ENCODE measurements around the gene FDXR. TPM values are rescaled to one million over a fixed set of nuclear protein-coding genes. Genes with fewer than 3 reads are reported as not detected.

FDXR gene
- polyA plus RNA-seq, 3 donors, result 2.5 to 7.3 (median 6.2) TPM

DNA sequence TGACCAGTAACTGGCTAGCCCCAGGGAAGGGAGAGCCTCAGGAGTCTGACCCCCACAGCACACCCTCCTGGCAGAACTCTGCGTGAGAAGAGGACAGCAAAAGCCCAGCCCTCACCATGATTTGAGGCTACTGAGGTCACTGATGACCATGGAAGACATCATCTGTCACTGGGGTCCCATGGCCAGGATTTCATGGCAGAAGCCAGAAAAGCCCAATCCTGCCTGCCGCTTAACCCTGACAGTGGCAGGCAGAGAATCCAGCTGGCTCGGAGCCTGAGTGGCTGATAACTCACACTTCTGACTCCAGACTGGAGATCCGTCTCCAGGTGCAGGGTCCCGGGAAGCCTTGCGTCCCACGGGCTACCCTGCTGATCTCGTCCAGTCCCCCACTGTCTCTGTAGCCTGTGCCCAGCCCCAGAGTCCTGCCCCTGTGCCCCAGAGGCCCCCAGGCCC is 30.6 kb downstream of the FDXR start:
- DNase-seq, result no peak
- Mint-ChIP-seq H3K36me3 (peaks cover 30% of the 10 kb centered on the region in 2 donors), H3K27ac (peak overlapping the region in 4 of 7 donors; percentile 5 to 79 (median 56)), H3K27me3 (ENCODE audit: low read depth in 3 of 3) (peaks cover 11 to 22% (median 17%) of the 10 kb centered on the region in 3 donors), H3K4me3 (peak overlapping the region; percentile 34 to 39), H3K9me3 (peaks cover 0 to 3% (median 0%) of the 10 kb centered on the region in 7 donors), H3K4me1 (peaks cover 27% of the 10 kb centered on the region)
- H4K20me1 ChIP-seq (ENCODE audit: insufficient read depth, low read length), result no peaks in the 10 kb centered on the region
- no peak overlapping the region for H3K27ac ChIP-seq (ENCODE audit: low read depth in 1 of 2, low read length in 2 of 2)
- intact Hi-C loops (cut with micrococcal nuclease), result no loop called here
- peak overlapping the region; percentile 81 for H3K4me2 ChIP-seq (replicated peaks; ENCODE audit: extremely low read depth, low read length, poor library complexity, severe bottlenecking)
- no peaks in the 10 kb centered on the region for H3K79me2 ChIP-seq (ENCODE audit: insufficient read depth, low read length)
- TF ChIP-seq, protein P1, sequence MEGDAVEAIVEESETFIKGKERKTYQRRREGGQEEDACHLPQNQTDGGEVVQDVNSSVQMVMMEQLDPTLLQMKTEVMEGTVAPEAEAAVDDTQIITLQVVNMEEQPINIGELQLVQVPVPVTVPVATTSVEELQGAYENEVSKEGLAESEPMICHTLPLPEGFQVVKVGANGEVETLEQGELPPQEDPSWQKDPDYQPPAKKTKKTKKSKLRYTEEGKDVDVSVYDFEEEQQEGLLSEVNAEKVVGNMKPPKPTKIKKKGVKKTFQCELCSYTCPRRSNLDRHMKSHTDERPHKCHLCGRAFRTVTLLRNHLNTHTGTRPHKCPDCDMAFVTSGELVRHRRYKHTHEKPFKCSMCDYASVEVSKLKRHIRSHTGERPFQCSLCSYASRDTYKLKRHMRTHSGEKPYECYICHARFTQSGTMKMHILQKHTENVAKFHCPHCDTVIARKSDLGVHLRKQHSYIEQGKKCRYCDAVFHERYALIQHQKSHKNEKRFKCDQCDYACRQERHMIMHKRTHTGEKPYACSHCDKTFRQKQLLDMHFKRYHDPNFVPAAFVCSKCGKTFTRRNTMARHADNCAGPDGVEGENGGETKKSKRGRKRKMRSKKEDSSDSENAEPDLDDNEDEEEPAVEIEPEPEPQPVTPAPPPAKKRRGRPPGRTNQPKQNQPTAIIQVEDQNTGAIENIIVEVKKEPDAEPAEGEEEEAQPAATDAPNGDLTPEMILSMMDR (IDR thresholded peaks at IDR 0.05), result no peak
- peak overlapping the region in 1 of 3 experiments; percentile 68 for H3K4me3 ChIP-seq (replicated peaks in 1 of 3; ENCODE audit: low read depth in 2 of 3, low read length in 3 of 3)
- H3K9ac ChIP-seq (ENCODE audit: insufficient read depth, low read length, poor library complexity, severe bottlenecking), result no peak overlapping the region
- H3K36me3 ChIP-seq (replicated peaks in 1 of 2; ENCODE audit: control insufficient read depth in 1 of 2, insufficient read depth in 2 of 2, low read length in 2 of 2), result peaks cover 17 to 25% of the 10 kb centered on the region in 2 donors
- peak overlapping the region; percentile 77 for H2AFZ ChIP-seq (ENCODE audit: insufficient read depth, low read depth, low read length, poor library complexity, severe bottlenecking)
- no peaks in the 10 kb centered on the region for H3K9me3 ChIP-seq (replicated peaks in 1 of 2; ENCODE audit: control insufficient read depth in 1 of 2, insufficient read depth in 1 of 2, low read length in 2 of 2)
- WGBS (ENCODE audit: insufficient coverage), result 96% methylated on average over 3 of the region's 8 CpGs
- H3K4me1 ChIP-seq (ENCODE audit: control insufficient read depth in 1 of 2, insufficient read depth in 2 of 2, low read length in 2 of 2), result peaks cover 23 to 38% of the 10 kb centered on the region in 2 donors
- H3K27me3 ChIP-seq (ENCODE audit: control insufficient read depth in 2 of 2, insufficient read depth in 2 of 2, low read length in 2 of 2), result peaks cover 0 to 10% of the 10 kb centered on the region in 2 donors

DNA sequence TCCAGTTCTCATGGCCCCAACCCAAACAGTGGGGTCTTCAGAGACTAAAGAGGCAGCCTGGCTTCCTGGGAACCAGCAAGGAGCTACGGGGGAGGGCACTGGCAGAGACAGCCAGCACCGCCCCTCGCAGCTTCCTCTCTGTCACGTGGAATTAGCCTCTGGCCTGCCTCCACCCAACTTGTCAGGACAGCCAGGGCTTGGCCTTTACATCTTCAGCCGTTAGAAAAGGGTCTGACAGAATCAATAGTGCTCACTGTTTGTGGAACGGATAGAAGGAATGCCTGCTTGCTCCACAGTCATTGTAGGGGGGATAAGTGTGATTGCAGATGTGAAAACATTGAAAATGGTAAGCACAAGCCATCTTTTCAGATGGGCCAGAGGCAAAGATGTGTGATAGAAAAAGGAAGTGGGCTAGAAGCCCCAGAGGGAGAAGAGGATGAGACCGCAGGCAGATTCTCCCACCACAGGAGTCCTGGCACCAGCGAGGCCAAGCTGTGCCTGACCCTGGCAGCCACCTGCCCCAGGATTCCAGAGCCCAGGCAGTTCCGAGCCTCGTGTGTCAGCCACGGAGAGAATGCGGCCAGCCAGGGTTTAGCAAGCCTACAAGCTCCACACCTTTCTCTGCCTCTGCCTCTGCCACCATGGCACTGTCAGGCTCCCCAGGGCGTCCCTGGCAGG is 31.7 kb downstream of the FDXR start:
- H3K36me3 ChIP-seq (replicated peaks in 1 of 2; ENCODE audit: control insufficient read depth in 1 of 2, insufficient read depth in 2 of 2, low read length in 2 of 2), result peaks cover 27 to 36% of the 10 kb centered on the region in 2 donors
- peak overlapping the region in 1 of 3 experiments; percentile 68 for H3K4me3 ChIP-seq (replicated peaks in 1 of 3; ENCODE audit: low read depth in 2 of 3, low read length in 3 of 3)
- WGBS (ENCODE audit: insufficient coverage), result 19% methylated on average over 13 of the region's 13 CpGs
- Mint-ChIP-seq H3K4me3 (peak overlapping the region; percentile 20 to 73), H3K9me3 (peaks cover 0 to 3% (median 0%) of the 10 kb centered on the region in 7 donors), H3K27me3 (ENCODE audit: low read depth in 3 of 3) (peaks cover 11 to 22% (median 18%) of the 10 kb centered on the region in 3 donors), H3K4me1 (peaks cover 27% of the 10 kb centered on the region), H3K36me3 (peaks cover 36 to 41% of the 10 kb centered on the region in 2 donors), H3K27ac (peak overlapping the region; percentile 69 to 92 (median 76))
- H3K27ac ChIP-seq (ENCODE audit: low read depth in 1 of 2, low read length in 2 of 2), result peak overlapping the region; percentile 26 to 45
- intact Hi-C loops (cut with micrococcal nuclease), result no loop called here
- H3K9me3 ChIP-seq (replicated peaks in 1 of 2; ENCODE audit: control insufficient read depth in 1 of 2, insufficient read depth in 1 of 2, low read length in 2 of 2), result no peaks in the 10 kb centered on the region
- TF ChIP-seq, protein P1 (IDR thresholded peaks at IDR 0.05), result no peak
- H4K20me1 ChIP-seq (ENCODE audit: insufficient read depth, low read length), result no peaks in the 10 kb centered on the region
- H3K79me2 ChIP-seq (ENCODE audit: insufficient read depth, low read length), result no peaks in the 10 kb centered on the region
- H3K4me2 ChIP-seq (replicated peaks; ENCODE audit: extremely low read depth, low read length, poor library complexity, severe bottlenecking), result peak overlapping the region; percentile 81
- H3K9ac ChIP-seq (ENCODE audit: insufficient read depth, low read length, poor library complexity, severe bottlenecking), result peak overlapping the region; percentile 10
- peak; percentile 56 to 71 (median 61) for DNase-seq
- H2AFZ ChIP-seq (ENCODE audit: insufficient read depth, low read depth, low read length, poor library complexity, severe bottlenecking), result peak overlapping the region; percentile 36
- H3K4me1 ChIP-seq (ENCODE audit: control insufficient read depth in 1 of 2, insufficient read depth in 2 of 2, low read length in 2 of 2), result peaks cover 23 to 38% of the 10 kb centered on the region in 2 donors
- peaks cover 0 to 10% of the 10 kb centered on the region in 2 donors for H3K27me3 ChIP-seq (ENCODE audit: control insufficient read depth in 2 of 2, insufficient read depth in 2 of 2, low read length in 2 of 2)
